ENCODE measurements around the gene DMRTA2.

The DMRTA2 gene

DNA sequence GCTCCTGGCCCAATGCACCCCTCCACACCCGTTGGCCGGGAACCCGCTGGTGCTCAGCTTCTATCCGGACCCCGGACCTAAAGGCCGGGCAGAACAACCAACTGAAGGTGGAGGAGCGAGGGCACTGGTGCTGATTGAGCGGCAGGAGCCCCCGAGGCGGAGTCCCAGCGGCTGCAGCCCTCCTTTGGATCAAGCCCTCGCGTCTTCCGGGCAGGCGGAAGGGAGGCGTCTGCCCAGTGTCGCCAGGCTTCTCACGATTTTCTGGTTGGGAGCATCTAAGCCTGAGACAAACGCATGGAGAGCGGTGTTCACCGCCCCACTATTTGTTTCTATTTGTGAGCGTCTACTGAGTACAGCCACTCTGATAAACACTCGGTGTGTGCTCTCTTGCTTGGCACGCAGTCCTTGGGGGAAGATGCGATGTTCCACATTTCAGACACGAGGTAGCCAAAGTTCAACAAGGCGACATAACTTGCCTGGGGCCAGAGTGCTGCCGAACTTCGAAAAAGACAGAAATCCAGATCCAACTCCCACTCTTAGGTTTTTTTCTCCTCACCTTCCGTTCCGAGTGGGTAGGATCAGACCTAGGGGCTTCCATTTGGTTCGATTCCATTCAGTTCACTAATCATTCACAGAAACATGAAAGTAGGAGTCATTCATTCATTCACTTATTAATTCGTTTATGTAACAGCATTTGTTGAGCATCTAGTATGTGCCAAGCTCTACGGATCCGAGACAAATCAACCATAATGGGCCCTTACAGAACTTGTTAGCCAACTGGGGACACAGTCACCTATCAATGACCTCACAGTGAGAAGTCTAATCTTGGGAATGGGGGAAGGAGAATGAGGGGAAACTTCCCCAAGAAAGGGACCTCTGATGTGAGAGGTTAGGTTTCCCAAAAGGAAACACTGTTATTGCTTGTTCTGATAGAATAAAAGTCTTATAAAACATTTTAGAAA is 4.9 kb upstream of the DMRTA2 start:
- H3K4me3 ChIP-seq (replicated peaks; ENCODE audit: low read depth, low read length) = no peak overlapping the region
- no peak for TF ChIP-seq CTCF (IDR thresholded peaks at IDR 0.05; ENCODE audit: low read depth, low read length, missing control alignments)
- no peak for DNase-seq (ENCODE audit: extremely low read depth, low read depth)

- H3K4me3 ChIP-seq (replicated peaks; ENCODE audit: low read depth, low read length) = no peak overlapping the region
- TF ChIP-seq CTCF (IDR thresholded peaks at IDR 0.05; ENCODE audit: low read depth, low read length, missing control alignments) = no peak
- DNase-seq (ENCODE audit: extremely low read depth, low read depth) = no peak
Measured at GRCh38 chr1:50427086-50427817, 4.0 kb upstream of the DMRTA2 start.

DNA sequence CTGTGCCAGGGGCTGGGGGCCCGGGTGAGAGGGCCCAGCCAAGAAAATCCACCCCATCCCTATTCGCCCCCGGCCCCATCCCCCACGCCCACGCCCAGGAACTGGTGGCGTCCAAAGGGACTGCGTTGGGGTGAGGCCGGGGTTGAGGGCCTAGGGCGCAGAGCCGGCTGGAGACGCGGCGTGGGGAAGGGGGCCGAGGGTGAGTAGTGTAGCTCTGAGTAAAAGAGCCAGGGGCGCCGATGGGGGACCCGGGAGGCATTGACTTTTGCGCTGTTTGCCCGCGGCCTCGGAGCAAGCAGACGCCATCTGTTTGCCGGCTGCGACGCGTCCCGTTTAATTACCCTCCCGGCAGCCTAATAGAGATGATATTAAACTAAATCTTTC is 3.5 kb upstream of the DMRTA2 start:
- H3K4me3 ChIP-seq (replicated peaks; ENCODE audit: low read depth, low read length) = no peak overlapping the region
- DNase-seq (ENCODE audit: extremely low read depth, low read depth) = no peak
- no peak for TF ChIP-seq CTCF (IDR thresholded peaks at IDR 0.05; ENCODE audit: low read depth, low read length, missing control alignments)

- DNase-seq (ENCODE audit: extremely low read depth, low read depth) = no peak
- H3K4me3 ChIP-seq (replicated peaks; ENCODE audit: low read depth, low read length) = no peak overlapping the region
- no peak for TF ChIP-seq CTCF (IDR thresholded peaks at IDR 0.05; ENCODE audit: low read depth, low read length, missing control alignments)
Measured at GRCh38 chr1:50426108-50426700, 3.0 kb upstream of the DMRTA2 start.

- no peak overlapping the region for H3K4me3 ChIP-seq (replicated peaks; ENCODE audit: low read depth, low read length)
- TF ChIP-seq CTCF (IDR thresholded peaks at IDR 0.05; ENCODE audit: low read depth, low read length, missing control alignments) = peak; percentile 22
- no peak for DNase-seq (ENCODE audit: extremely low read depth, low read depth)
Measured at GRCh38 chr1:50425376-50426107, 2.3 kb upstream of the DMRTA2 start.

DNA sequence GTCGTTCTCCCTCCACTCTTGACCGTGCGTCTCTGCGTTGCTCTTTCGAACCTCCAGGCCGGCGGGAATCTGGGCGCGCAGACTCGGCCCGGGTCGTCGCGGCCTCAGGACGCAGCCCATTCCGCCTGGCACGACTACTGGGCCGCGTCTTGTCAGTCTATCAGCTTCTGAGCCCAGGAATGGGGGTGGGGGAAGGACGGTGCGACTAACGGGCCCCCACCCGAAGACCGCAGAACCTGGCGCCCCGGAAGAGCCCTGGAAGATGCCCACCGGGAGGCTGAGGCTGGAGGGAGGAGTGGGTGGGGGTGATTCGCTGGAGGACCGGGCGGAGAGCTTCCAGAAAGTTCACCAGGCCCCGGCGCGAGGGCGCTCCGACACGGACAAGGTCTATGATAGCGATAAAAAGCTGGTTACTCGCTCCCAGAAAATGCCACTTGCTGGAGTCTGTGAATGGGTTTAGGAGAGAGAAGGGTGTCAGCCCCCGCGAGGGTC is 1.7 kb upstream of the DMRTA2 start:
- DNase-seq (ENCODE audit: extremely low read depth, low read depth) = no peak
- H3K4me3 ChIP-seq (replicated peaks; ENCODE audit: low read depth, low read length) = no peak overlapping the region
- no peak for TF ChIP-seq CTCF (IDR thresholded peaks at IDR 0.05; ENCODE audit: low read depth, low read length, missing control alignments)

All from HFF-Myc (cell line).